Fibroblast of mammary gland (primary cell): ENCODE data around the gene FEM1A.
"Not testable (repeated sequence)": the region's sequence is repeated elsewhere in the genome, so short reads cannot be mapped to it uniquely, and the experiment has no call there.

Experiments
- DNase-seq: peaks from one replicate; pipeline ENCODE4 v3.0.0-alpha.2; 2010; ENCODE audit warnings: low read depth
- H3K4me3 ChIP-seq: 2 replicates; pipeline ENCODE4 v1.5.1; 2011; ENCODE audit warnings: low read depth, mild to moderate bottlenecking, low read length, moderate library complexity; ENCODE audit not compliant: control insufficient read depth
- TF ChIP-seq, protein P1 (sequence below): conservative IDR thresholded peaks from 2 replicates; pipeline ENCODE4 v1.5.1; 2011; ENCODE audit warnings: low read depth, low read length, inconsistent platforms; ENCODE audit not compliant: control insufficient read depth, insufficient read depth

The FEM1A gene, protein sequence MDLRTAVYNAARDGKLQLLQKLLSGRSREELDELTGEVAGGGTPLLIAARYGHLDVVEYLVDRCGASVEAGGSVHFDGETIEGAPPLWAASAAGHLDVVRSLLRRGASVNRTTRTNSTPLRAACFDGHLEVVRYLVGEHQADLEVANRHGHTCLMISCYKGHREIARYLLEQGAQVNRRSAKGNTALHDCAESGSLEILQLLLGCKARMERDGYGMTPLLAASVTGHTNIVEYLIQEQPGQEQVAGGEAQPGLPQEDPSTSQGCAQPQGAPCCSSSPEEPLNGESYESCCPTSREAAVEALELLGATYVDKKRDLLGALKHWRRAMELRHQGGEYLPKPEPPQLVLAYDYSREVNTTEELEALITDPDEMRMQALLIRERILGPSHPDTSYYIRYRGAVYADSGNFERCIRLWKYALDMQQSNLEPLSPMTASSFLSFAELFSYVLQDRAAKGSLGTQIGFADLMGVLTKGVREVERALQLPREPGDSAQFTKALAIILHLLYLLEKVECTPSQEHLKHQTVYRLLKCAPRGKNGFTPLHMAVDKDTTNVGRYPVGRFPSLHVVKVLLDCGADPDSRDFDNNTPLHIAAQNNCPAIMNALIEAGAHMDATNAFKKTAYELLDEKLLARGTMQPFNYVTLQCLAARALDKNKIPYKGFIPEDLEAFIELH

DNA sequence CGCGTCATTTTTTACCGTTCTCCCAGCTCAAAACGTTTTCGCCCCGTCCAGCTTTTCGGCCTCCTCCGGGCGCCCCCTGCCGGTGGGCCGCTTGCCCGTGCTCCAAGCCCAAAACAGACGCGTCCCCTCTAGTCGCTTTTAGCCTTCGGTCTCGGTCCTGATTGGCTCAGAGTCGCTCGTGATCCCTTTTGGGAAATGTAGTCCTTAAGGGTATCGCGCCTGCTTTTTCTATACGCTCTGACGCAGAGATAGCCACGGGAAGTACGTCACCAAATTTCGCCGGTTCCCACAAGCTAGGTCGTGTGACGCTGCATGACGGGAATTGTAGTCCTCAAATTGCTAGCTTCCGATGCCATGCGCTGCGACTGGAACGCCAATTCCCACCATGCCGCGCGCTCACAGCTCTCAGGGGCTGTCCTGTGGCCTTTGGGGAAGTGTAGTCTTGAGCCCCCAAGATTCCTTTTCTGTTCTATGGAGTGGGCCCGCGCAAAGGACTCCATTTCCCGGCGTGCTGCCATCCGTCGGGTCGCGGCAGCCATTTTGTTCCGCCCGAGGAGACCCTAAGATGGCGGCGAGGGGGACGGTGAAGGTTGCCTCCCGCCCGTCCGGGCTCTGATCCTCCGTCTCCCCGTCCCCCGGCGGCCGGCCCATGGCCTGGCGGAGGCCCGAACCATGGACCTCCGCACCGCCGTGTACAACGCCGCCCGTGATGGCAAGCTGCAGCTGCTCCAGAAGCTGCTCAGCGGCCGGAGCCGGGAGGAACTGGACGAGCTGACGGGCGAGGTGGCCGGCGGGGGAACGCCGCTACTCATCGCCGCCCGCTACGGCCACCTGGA is at the start of gene FEM1A:
TSS of gene FEM1A (plus strand) at position 552 of the 836 bp plus-strand sequence. CDS start at position 673, 121 bp downstream.
- DNase-seq, result peak; percentile 100
- TF ChIP-seq, protein P1, sequence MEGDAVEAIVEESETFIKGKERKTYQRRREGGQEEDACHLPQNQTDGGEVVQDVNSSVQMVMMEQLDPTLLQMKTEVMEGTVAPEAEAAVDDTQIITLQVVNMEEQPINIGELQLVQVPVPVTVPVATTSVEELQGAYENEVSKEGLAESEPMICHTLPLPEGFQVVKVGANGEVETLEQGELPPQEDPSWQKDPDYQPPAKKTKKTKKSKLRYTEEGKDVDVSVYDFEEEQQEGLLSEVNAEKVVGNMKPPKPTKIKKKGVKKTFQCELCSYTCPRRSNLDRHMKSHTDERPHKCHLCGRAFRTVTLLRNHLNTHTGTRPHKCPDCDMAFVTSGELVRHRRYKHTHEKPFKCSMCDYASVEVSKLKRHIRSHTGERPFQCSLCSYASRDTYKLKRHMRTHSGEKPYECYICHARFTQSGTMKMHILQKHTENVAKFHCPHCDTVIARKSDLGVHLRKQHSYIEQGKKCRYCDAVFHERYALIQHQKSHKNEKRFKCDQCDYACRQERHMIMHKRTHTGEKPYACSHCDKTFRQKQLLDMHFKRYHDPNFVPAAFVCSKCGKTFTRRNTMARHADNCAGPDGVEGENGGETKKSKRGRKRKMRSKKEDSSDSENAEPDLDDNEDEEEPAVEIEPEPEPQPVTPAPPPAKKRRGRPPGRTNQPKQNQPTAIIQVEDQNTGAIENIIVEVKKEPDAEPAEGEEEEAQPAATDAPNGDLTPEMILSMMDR, result peak; percentile 97
- H3K4me3 ChIP-seq, result peak within 1 kb of the TSS; percentile 66

DNA sequence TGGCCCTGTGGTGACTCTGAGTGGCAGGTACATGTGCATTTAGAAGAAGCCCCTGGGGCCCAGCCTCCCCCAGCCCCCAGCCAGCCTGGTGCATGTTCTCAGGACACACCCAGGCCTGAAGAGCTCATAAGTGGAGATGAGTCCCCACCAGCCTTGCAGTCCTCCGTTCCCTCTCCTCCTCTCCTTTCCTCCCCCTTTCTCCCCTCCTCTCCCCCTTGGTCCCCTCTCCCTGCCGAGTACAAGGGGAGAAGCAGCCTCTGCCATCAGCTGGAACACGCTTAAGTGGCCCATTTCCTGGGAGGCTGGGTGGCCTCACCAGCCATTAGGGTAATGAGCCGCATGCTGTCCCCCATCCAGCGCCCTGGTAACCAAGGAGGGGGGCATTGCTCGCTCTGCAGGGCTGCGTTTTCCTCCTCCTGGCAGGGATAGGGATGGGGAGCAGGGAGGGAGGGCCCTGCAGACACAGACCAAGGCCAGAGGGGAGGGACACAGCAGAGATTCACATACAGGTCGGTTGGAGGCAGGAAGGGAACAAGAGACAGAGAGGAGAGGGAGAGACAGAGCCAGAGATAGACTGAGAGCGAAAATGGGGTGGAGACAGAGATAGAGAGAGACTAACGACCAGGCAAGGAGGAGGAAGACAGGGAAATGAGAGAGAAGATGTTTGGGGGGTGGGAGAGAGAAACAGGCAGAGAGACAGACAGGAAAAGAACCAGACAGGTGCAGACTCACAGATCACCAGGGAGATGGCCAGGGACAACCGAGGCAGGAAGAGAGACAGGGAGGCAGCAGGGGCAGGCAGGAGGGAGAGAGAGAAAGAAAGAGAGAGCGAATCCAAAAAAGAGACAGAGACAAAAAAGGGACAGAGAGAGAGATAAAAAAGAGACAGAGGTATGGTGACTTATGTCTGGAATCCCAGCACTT is 48.5 kb upstream of the FEM1A start:
- TF ChIP-seq, protein P1, result no peak
- no peak for DNase-seq
- no peak overlapping the region for H3K4me3 ChIP-seq

DNA sequence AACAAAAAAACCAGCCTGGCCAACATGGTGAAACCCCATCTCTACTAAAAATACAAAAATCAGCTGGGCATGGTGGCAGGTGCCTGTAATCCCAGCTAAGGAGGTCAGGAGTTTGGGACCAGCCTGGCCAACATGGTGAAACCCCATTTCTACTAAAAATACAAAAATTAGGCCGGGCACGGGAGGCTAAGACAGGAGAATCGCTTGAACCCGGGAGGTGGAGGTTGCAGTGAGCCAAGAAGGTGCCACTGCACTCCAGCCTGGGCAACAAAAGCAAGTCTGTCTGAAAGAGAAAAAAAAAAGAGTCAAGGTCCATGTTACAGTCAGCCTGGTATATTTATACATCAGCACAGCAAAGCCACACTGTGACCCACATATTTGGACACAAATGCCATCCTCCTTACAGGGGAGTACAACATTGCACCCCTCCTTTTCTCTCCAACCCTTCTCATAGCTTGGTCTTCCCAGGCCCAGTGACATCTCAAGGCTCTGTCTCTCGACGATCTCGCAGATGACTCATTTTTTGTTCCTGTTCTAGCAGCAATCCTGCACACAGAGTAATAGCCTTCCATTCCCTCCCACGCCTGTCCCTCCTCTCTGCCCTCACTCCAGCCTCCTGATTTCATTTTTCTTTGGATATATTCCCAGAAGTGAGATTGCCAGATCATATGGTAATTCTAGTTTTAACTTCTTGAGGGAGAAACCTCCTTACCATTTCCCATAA is 46.9 kb upstream of the FEM1A start:
- DNase-seq, result peak; percentile 96
- TF ChIP-seq, protein P1, result no peak
- no peak overlapping the region for H3K4me3 ChIP-seq

DNA sequence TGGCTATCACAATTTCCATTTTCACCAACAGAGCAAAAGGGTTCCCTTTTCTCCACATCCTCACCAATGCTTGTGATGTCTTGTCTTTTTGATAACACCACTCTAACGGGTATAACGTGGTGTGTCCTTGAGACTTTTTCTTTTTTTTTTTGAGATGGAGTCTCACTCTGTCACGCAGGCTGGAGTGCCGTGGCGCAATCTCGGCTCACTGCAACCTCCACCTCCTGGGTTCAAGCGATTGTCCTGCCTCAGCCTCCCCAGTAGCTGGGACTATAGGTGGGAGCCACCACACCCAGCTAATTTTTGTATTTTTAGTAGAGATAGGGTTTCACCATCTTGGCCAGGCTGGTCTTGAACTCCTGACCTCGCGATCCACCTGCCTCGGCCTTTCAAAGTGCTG is 46.4 kb upstream of the FEM1A start:
- not testable (repeated sequence) for DNase-seq, H3K4me3 ChIP-seq

DNA sequence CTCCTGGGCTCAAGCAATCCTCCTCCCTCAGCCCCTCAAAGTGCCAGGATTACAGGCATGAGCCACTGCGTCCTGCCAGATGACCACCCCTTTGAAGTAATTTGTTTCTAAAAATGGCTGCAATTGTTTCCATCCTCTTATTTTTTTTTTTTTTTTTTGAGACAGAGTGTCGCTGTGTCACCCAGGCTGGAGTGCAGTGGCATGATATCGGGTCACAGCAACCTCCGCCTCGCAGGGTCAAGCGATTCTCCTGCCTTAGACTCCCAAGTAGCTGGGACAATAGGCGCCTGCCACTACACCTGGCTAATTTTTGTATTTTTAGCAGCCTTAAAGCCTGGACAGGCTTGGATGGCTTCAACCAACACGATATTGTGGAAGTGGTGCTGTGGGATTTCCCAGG is 45.5 kb upstream of the FEM1A start:
- TF ChIP-seq, protein P1, result no peak
- no peak overlapping the region for H3K4me3 ChIP-seq
- DNase-seq, result no peak

DNA sequence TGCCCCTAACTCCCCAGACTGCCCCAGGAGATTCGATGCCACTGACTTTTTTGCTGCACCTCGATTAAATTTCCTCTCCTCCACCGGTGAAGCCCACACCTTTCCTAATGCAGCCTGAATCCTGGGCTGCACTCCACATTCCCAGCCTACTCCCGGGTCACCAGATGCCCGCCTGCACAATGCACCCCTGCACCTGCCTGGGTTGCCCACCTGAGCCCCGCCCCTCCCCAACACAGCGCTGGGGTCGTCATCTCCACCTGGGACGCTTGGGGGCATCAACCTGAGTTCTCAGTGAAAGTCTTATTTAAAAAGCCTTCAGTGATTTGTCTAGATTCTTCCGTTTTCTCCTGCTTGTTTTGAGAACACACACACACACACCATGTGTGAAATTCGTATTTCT is 43.3 kb upstream of the FEM1A start:
- TF ChIP-seq, protein P1, result no peak
- H3K4me3 ChIP-seq, result no peak overlapping the region
- no peak for DNase-seq
